HG02678 (cell line): ENCODE measurements around the gene APOBEC3B.
"Not testable (repeated sequence)": the region's sequence is repeated elsewhere in the genome, so short reads cannot be mapped to it uniquely, and the experiment has no call there.

Experiments used
- ATAC-seq: cut with Tn5 transposase; IDR thresholded peaks from one replicate; pipeline ENCODE4 v1.9.1; 2021; ENCODE audit warnings: mild to moderate bottlenecking, moderate library complexity; ENCODE audit not compliant: unreplicated experiment

APOBEC3B gene

DNA sequence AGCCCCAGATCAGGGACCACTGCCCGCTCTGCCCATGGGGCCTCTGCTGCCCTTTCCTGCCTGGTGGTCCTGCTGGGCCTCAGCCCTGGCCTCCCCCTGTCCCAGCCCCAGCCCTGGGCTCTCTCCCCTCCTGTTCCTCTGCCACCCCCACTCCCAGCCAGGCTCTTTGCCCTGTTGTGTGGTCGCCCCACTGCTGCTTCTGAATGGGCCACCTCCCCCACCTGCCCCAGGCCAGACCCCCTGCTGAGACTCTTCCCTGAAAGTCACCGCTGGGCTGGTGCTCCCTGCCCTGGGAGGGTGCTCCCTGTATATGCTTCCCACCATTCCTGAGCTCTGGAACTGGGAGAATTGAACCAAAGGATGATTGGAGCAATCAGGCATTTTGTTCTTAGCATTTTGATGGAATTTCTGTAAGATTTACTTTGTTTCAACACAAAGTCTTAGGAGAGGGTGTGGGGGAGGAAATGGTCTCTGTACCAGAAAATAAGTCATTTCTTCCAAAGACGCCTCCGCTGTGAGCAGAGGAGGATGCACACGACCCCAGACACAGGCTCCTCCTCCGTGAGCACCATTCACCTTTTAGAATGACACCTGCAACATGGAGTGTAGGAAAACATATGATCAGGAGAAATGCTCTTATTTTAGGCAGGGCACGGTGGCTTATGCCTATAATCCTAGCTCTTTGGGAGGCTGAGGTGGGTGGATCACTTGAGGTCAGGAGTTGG lies 5.2 kb downstream of the APOBEC3B start:
- no peak for ATAC-seq

DNA sequence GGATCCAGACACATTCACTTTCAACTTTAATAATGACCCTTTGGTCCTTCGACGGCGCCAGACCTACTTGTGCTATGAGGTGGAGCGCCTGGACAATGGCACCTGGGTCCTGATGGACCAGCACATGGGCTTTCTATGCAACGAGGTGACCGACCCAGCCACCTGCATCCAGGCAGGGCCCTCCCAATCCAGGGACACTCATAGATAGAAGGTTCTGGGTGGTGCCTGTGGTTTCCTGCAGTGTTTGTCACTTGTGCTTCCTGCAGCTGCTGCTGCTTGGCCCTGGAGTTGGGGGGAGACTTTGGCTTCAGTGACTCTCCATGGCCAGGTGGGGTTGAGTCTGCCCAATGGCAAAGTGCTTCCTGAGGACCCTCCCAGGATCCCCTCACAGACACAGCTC lies 7.3 kb downstream of the APOBEC3B start:
- no peak for ATAC-seq

DNA sequence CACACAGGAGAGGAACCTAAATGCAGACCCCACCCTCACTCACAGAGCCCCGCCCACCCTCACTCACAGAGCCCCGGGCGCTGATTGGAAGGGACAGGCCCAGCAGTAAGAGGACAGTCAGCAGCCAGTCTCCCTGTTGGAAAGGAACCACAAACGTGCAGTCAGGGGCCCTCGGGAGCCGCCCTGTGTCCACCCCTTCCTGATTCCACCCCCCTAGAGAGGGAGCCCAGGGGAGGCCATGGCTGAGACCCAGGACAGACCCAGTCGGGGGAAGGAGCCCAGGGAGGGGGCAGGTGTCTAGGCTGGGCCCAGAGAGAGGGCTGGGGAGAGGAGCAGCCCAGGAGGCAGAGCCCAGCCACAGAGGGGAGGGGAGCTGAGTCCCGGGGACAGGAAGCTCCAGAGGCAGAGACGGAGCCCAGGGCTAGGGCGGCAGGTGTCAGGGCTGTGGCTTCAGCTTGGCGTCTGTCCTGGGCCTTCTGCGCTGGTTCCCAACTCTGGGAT lies 10.8 kb downstream of the APOBEC3B start:
- ATAC-seq = not testable (repeated sequence)

DNA sequence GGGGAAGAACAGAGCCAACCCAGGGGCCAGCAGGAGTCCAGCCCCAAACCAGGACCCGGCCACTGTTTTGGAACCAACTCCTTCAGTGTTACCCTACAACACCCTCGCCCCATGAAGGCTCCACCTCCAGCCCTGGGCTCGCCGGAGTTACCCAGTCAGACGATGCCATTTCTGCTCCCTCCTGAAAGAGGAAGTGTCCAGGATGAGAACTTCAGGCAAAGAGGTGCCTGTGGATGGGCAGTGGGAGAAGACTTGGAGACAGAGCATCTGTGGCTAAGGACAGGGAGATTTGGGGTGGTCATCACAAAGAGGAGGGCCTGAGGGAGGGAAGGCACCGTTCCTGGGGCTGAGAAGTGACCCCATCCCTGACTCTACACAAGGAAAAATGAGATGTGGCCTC lies 14.0 kb downstream of the APOBEC3B start:
- no peak for ATAC-seq

DNA sequence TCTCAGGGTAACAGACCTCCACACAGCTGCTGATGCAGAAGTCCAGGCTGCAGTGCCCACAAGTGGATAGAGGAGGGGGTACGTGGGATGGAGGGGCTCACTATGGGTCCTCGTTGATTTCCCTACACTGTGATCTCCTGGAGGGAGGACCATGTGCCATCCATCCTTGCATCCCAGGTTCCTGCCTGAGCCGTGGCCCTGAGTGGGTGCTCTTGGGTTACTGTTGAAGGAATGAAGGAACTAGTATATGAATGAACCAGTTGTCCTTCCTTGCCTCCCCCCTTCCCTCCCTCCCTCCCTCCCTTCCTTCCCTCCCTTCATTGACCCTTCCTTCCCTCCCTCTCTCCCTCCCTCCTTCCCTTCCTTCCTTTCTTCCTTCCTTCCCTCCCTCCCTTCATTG lies 15.4 kb downstream of the APOBEC3B start:
- no peak for ATAC-seq

DNA sequence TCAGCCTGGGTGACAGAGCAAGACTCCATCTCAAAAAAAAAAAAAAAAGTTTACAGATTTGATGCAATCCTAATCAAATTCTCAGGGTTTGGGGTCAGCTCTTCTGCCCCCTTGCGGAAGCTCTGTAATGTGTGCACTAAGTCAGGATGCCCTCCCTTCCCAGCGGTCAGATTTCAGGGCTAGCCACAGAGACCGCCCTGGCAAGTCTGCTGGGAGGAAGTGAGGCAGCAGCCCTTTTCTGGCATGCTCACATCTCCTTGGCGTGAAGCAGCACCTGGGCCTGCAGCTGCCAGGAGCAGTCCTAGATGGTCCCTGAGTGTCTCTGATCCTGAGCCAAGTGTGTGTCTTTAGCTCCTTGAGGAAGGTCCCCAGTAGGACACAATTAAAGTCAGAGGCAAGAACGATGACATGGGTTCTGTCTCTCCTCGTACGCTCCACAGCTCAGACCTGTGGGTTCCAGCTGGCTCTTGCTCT lies 21.1 kb downstream of the APOBEC3B start:
- ATAC-seq = peak; percentile 66

DNA sequence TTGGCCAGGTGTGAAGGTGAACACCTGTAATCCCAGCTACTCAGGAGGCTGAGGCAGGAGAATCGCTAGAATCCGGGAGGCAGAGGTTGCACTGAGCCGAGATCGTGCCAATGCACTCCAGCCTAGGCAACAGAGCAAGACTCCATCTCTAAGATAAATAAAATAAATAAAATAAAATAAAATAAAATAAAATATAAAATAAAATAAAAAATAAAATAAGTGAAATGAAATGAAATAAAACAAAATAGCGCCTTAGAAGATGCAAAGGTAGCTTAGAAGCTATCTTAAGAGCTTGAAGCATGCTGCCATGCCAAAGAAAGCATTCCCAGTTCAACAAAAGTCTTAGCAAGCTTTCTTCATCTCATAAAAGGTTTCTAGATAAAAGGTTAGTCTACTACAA lies 25.0 kb downstream of the APOBEC3B start:
- ATAC-seq = no peak

DNA sequence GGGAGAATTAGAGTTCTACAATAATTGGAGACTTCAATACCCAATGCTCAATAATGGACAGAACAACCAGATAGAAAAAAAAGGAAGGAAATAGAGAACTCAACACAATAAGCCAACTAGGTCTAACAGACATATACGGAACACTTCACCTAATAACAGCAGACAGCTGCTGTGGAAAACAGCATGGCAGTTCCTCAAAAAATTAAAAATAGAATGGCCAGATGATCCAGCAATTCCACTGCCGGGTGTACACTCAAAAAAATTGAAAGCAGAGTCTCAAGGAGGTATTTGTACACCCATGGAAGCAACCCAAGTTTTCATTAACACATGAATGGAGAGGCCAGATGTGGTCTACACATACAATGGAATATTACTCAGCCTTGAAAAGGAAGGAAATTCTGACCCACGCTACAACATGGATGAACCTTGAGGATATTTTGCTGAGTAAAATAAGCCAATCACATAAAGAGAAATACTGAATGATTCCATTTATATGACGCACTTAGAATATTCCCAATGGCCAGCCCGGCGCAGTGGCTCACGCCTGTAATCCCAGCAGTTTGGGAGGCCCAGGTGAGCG lies 26.2 kb downstream of the APOBEC3B start:
- ATAC-seq = not testable (repeated sequence)

DNA sequence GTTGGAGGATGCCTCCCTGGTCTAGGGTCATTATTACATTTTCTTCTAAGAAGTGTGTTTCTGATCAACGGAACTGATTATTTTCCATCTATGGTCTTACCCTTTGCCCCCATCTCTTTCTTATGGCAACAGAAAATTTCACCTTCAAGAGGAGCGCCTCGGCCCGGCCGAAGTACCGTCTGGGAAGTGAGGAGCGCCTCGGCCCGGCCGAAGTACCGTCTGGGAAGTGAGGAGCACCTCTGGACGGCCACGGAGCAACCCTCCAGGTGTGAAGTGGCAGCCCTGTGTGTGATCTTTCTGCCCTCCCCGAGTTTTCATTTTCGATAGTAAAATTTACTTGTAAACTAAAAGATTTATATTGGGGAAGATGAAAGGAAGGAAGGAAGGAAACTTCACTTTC lies 28.8 kb downstream of the APOBEC3B start:
- no peak for ATAC-seq

DNA sequence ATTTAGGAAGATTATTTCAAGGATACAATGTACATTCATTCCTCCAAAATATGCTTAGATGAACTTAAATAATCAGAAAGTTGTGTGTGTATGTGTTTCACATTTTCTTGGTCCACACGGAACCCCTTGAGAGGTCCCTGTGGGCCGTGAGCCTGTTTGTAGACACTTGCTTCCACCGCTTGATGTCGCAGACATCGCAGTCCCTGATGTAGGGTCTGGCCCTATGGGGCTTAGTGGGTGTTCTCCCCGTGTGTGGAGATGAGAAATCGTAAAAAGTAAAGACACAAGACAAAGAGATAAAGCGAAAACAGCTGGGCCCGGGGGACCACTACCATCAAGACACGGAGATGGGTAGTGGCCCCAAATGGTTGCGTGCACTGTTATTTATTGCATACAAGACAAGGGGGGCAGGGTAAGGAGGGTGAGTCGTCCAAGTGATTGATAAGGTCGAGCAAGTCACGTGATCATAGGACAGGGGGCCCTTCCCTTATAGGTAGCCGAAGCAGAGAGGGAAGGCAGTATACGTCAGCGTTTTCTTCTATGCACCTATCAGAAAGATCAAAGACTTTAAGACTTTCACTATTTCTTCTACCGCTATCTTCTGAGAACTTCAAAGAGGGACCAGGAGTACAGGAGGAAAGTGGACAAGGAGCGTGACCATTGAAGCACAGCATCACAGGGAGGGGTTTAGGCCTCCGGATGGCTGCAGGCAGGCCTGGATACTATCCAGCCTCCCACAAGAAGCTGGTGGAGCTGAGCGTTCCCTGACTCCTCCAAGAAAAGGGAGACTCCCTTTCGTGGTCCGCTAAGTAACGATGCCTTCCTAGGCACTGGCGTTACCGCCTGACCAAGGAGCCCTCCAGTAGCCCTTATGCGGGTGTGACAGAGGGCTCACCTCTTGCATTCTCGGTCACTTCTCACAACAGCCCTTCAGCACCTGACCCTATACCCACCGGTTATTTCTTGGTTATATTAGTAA lies 30.7 kb downstream of the APOBEC3B start:
- ATAC-seq = no peak

DNA sequence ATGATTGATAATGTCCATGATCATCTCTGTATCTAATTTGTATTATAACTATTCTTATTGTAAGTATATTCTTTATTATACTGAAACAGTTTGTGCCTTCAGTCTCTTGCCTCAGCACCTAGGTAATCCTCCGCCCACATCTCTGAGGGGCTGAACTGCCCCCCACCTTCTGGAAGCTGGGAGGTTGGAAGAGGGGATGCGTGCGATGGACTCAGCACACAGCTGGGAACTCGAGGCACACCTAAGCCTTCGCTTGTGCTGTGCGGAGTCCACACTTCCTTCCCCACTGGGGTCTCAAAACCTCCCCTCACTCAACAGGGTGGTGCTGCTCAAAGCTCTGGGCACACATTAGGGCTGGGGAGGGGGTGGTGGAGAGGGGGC lies 31.4 kb downstream of the APOBEC3B start:
- ATAC-seq = peak; percentile 19

DNA sequence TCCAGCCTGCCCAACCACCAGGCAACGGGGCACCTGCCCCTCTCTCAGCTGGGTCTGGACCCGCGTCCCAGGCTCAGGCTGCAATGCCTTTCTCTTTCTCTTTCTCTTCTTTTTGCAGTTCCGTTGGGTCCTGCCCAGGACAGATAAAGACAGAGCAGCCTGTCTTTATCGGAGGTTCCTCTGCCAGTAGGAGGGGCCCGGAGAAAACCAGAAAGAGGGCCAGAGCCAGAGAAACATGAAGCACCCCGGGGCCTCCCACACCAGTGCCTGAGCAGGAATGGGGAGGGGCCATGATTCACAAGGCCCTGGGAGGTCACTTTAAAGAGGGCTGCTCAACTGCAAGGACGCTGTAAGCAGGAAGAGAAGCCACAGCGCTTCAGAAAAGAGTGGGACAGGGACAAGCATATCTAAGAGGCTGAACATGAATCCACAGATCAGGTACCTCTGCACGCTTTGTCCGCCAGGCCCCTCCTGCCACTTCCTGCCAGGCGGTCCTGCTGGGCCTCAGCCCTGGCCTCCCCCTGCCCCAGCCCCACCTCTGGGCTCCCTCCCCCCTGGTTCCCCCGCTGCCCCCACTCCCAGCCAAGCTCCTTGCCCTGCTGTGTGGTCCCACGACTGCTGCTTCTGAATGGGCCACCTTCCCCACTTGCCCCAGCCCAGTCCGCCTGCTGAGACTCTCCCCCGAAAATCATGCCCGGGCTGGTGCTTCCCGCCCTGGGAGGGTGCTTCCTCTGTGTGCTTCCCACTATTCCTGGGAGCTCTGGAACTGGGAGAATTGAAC lies 32.0 kb downstream of the APOBEC3B start, which contains the start of gene APOBEC3C:
TSS of gene APOBEC3C (plus strand) at position 316 of the 781 bp plus-strand sequence. CDS start at position 422, 106 bp downstream.
- peak; percentile 87 for ATAC-seq

DNA sequence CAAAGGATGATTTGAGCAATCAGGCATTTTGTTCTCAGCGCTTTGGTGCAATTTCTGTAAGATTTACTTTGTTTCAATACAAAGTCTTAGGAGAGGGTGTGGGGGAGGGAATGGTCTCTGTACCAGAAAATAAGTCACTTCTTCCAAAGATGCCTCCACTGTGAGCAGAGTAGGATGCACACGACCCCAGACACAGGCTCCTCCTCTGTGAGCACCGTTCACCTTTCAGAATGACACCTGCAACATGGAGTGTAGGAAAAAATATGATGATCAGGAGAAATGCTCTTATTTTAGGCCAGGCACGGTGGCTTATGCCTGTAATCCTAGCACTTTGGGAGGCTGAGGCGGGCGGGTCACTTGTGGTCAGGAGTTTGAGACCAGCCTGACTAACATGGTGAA lies 32.6 kb downstream of the APOBEC3B start:
- not testable (repeated sequence) for ATAC-seq

DNA sequence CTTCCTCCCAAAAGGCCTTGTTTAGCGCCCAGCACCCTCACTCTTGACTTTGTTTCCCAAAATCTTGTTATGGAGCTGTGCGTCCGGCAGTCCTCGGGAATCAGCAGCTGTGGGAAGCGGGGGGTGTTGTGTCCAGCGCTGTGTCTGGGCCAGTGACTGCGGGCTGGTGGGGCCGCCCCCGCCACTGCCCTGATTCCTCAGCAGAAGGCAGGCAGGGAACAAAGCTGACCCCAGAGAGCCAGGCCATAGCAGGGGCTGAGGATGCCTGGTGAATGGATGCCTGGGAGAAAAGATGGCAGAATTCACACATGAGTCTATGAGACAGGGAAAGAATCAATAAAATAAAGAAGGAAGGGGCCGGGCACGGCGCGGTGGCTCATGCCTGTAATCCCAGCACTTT lies 34.4 kb downstream of the APOBEC3B start:
- ATAC-seq = no peak

DNA sequence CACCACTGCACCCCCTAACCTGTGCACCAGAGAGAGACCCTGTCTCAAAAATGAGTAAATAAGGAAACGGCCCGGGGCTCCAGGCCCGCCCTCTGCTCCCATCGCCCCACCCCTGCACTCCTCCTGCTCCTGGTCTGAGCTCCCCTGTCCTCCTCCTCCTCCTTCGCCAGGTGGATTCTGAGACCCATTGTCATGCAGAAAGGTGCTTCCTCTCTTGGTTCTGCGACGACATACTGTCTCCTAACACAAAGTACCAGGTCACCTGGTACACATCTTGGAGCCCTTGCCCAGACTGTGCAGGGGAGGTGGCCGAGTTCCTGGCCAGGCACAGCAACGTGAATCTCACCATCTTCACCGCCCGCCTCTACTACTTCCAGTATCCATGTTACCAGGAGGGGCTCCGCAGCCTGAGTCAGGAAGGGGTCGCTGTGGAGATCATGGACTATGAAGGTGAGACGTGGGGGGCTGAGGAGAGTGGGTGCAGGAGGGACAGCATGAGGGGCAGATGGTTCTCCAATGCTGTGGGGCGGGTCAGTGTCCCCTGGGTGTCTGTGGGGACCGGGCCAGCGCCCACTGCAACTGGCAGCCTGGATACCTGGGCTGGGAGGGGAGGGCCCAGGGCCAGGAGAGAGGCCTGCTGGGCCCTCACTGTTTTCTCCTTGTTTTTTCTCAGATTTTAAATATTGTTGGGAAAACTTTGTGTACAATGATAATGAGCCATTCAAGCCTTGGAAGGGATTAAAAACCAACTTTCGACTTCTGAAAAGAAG lies 35.6 kb downstream of the APOBEC3B start:
- ATAC-seq = no peak

DNA sequence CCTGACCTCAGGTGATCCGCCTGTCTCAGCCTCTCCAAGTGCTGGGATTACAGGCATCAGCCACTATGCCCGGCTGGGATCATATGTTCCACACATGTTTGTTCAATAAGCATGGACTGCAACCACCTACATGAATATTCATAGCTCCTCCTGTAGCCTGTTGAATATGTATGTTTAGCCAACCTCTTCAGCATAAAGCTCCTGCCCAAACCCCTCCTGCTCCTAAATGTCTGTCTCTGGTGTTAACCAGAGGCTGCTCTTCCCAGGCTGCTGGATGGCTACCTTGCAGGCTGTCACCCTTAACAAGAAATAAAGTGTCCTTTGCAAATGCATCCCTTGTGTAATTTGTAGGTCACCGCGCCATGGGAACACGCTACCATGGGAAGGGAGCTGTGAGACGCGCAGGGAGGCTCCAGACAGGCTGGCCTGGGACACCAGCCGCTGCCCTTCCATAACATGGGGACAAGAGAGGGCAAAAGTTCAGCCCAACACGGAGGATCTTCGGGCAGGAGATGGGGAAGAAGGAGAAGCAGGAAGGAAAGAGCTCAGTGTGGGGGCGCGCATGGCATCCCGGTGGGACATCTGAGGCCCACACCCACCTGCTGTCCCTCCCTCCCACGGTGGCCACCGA lies 38.0 kb downstream of the APOBEC3B start:
- ATAC-seq = not testable (repeated sequence)

DNA sequence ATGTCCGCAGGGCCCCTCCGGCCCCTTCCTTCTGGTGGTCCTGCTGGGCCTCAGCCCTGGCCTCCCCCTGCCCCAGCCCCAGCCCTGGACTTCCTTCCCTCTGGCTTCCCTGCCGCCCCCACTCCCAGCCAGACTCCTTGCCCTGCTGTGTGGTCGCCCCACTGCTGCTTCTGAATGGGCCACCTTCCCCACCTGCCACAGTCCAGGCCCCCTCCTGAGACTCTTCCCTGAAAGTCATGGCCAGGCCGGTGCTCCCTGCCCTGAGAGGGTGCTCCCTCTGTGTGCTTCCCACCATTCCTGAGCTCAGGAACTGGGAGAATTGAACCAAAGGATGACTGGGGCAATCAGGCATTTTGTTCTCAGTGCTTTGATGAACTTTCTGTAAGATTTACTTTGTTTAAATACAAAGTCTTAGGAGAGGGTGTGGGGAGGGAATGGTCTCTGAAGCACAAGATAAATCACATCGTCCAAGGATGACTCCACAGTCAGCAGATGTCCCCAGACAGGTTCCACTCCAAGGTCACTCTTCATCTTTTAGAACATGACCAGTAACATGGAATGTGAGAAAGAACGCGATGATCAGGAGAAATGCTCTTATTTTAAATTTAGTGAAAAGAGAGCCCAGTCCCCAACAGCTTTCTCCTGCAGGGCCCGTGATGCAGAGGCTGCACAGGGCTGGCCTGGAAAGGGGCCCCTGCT lies 39.6 kb downstream of the APOBEC3B start:
- ATAC-seq = no peak

DNA sequence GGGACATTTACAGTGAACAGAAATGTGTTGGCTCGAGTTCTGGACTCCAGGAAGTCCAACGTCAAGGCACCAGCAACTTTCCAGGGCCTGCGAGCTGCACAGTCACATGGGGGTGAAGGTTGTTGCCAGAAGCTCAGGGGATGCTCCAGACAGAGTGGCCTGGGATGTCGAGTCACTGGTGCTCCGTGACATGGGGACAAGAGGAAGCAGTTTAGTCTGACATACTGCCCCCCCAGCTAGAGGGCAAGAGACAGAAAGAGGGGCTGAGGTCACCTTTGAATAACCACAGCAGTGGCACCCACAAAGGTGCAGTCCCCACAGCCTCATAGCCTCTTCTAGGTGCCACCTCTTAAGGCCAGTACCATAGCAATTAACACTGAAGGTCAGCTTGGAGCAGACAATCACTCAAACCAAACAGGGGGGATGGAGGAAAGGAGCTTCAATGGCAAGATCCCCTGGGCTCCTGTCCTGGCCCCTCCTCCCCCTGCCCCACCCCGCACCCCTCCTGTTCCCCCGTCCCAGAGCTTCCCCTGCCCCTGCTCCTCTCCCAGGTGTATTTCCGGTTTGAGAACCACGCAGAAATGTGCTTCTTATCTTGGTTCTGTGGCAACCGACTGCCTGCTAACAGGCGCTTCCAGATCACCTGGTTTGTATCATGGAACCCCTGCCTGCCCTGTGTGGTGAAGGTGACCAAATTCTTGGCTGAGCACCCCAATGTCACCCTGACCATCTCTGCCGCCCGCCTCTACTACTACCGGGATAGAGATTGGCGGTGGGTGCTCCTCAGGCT lies 42.6 kb downstream of the APOBEC3B start:
- no peak for ATAC-seq
